ENCODE results near the gene ZNF664.

DNA sequence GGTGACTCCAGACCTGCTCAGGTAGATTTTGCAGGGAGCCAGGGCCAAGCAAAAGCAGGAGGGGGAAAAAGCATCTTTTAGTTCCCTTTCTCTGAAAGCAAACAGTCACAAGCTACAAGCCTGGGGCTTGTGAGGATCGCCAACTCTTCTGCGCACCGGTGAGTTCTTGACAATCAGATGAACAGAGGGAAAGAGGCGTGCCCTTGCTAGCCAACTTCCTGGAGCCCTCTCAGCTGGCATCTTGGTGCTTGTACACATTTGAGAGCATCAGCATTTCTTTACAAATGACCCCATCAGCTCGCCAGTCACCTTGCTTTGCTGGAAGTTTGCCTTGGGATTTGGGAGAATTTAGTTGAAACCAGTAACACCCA is 55.5 kb downstream of the ZNF664 start:
- TF ChIP-seq, protein P1, sequence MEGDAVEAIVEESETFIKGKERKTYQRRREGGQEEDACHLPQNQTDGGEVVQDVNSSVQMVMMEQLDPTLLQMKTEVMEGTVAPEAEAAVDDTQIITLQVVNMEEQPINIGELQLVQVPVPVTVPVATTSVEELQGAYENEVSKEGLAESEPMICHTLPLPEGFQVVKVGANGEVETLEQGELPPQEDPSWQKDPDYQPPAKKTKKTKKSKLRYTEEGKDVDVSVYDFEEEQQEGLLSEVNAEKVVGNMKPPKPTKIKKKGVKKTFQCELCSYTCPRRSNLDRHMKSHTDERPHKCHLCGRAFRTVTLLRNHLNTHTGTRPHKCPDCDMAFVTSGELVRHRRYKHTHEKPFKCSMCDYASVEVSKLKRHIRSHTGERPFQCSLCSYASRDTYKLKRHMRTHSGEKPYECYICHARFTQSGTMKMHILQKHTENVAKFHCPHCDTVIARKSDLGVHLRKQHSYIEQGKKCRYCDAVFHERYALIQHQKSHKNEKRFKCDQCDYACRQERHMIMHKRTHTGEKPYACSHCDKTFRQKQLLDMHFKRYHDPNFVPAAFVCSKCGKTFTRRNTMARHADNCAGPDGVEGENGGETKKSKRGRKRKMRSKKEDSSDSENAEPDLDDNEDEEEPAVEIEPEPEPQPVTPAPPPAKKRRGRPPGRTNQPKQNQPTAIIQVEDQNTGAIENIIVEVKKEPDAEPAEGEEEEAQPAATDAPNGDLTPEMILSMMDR (IDR thresholded peaks at IDR 0.05): no peak
- no peak for TF ChIP-seq POLR2A (IDR thresholded peaks at IDR 0.05)
